Testis (tissue), 2 donors: Measurements from ENCODE around the gene ZNF791.

Source experiments
- CTCF ChIP-seq, 3 experiments: fragments of 450-650 bp in 2 of 3; fragments of 200-600 bp in 1 of 3; sonication (generic) in 1 of 3; IDR thresholded peaks; one replicate each; pipeline ENCODE4 v1.5.1; 2016 to 2019; ENCODE audit warnings: antibody characterized with exemption in 3 of 3, mild to moderate bottlenecking in 2 of 3, moderate library complexity in 1 of 3
- POLR2A ChIP-seq: fragments of 450-650 bp; IDR thresholded peaks from one replicate; pipeline ENCODE4 v1.6.1; 2017; ENCODE audit warnings: antibody characterized with exemption, mild to moderate bottlenecking, moderate library complexity

GRCh38 chr19:12665281-12665573 is 54.5 kb downstream of the ZNF791 start:
- TF ChIP-seq POLR2A = no peak
- TF ChIP-seq CTCF (IDR thresholded peaks at IDR 0.05) = no peak
